ENCODE data around the gene SUN3. TPM values are rescaled to one million over a fixed set of nuclear protein-coding genes. Genes with fewer than 3 reads are reported as not detected.

The SUN3 gene
- total and polyA plus RNA-seq, 9 of the 15 experiments (the other 6 are each of a cell fraction or from before 2014, with no cell fraction given): 0.04 to 0.06 TPM; not detected in 7

DNA sequence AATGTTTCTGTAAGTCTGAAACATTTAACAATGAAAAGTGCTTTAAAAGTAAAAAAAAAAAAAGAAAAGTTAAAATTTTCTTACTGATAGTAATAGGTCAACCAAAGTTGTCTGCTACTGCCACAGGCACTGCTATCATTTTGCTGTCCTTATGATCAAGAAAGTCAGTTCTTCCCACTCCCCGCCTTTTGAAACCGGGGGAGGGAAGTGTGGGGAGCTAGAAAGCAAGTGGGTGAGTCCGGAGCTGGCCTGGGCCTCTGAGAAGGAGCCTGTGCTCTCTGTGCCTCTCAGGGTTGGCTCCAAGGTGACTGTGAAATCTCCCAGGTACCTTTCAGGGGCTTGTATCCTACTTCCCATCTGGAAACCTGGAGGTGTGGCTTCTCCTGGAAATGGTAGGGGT lies 13.7 kb upstream of the SUN3 start:
- in situ Hi-C loops (cut with MboI) (no loop called here), intact Hi-C loops (cut with micrococcal nuclease) (no loop called here)
- ATAC-seq (no peak), DNase-seq (ENCODE audit: extremely low read depth in 1 of 4, low spot score in 3 of 4) (no peak), FAIRE-seq (no peak)
- POLR2A ChIA-PET: no interaction called here
- no peaks in the 10 kb centered on the region; a peak in 1 of 5 replicates for H3K4me1 ChIP-seq (replicated peaks in 1 of 2; ENCODE audit: control insufficient read depth in 2 of 2, insufficient read depth in 2 of 2, low read length in 2 of 2)
- no peaks in the 10 kb centered on the region for H3K9me1 ChIP-seq (ENCODE audit: control insufficient read depth, insufficient read depth, low read length)
- BruUV-seq (replicated peaks): no TSS peak
- H3K27ac ChIP-seq (ENCODE audit: extremely low read depth, low read depth, low read length): no peak overlapping the region
- H4K20me1 ChIP-seq (replicated peaks; ENCODE audit: control insufficient read depth, insufficient read depth, low read length): no peaks in the 10 kb centered on the region
- TF ChIP-seq TSHZ1 (CRISPR knock-in tag; IDR thresholded peaks at IDR 0.05) (no peak), WHSC1 (IDR thresholded peaks at IDR 0.05; ENCODE audit: low read length) (no peak)
- WGBS (ENCODE audit: insufficient coverage, low coverage, missing lambda C conversion rate): 0% methylated on average over 3 of the region's 3 CpGs
- H3K36me3 ChIP-seq (ENCODE audit: control insufficient read depth, insufficient read depth, low read length): no peaks in the 10 kb centered on the region
- H3K9ac ChIP-seq (ENCODE audit: insufficient read depth in 1 of 2, low read depth in 2 of 2, low read length in 2 of 2): no peak overlapping the region
- H3K9me3 ChIP-seq (replicated peaks; ENCODE audit: control insufficient read depth, insufficient read depth, low read depth, low read length): no peaks in the 10 kb centered on the region
- H3K4me2 ChIP-seq (ENCODE audit: insufficient read depth, low read length): no peak overlapping the region
- H2AFZ ChIP-seq (ENCODE audit: low read depth, low read length): no peak overlapping the region
- H3K79me2 ChIP-seq (ENCODE audit: control insufficient read depth, insufficient read depth, low read length): no peaks in the 10 kb centered on the region
- H3K27me3 ChIP-seq (ENCODE audit: control insufficient read depth in 2 of 2, insufficient read depth in 2 of 2, low read length in 2 of 2): peaks cover 20 to 50% of the 10 kb centered on the region in 2 experiments; a peak in 4 of 5 replicates
- CTCF ChIA-PET (ENCODE audit: low intra/inter-chr PET ratio): no interaction called here
- H3K4me3 ChIP-seq: no peak overlapping the region

GRCh38 chr7:48042216-48042615 lies 13.3 kb upstream of the SUN3 start:
- no peak overlapping the region for H3K9ac ChIP-seq (ENCODE audit: insufficient read depth in 1 of 2, low read depth in 2 of 2, low read length in 2 of 2)

More at GRCh38 chr7:48042216-48042615, 13.3 kb upstream of the SUN3 start:
- Histone ChIP-seq H3K4me1 (replicated peaks in 1 of 2; ENCODE audit: control insufficient read depth in 2 of 2, insufficient read depth in 2 of 2, low read length in 2 of 2) (no peaks in the 10 kb centered on the region; a peak in 1 of 5 replicates), H3K36me3 (ENCODE audit: control insufficient read depth, insufficient read depth, low read length) (no peaks in the 10 kb centered on the region), H4K20me1 (replicated peaks; ENCODE audit: control insufficient read depth, insufficient read depth, low read length) (no peaks in the 10 kb centered on the region), H3K9me1 (ENCODE audit: control insufficient read depth, insufficient read depth, low read length) (no peaks in the 10 kb centered on the region), H3K4me2 (ENCODE audit: insufficient read depth, low read length) (no peak overlapping the region), H3K9me3 (replicated peaks; ENCODE audit: control insufficient read depth, insufficient read depth, low read depth, low read length) (no peaks in the 10 kb centered on the region), H3K4me3 (no peak overlapping the region), H3K27me3 (ENCODE audit: control insufficient read depth in 2 of 2, insufficient read depth in 2 of 2, low read length in 2 of 2) (peaks cover 19 to 50% of the 10 kb centered on the region in 2 experiments; a peak in 4 of 5 replicates), H3K27ac (ENCODE audit: extremely low read depth, low read depth, low read length) (no peak overlapping the region), H3K79me2 (ENCODE audit: control insufficient read depth, insufficient read depth, low read length) (no peaks in the 10 kb centered on the region), H2AFZ (ENCODE audit: low read depth, low read length) (no peak overlapping the region)
- FAIRE-seq (no peak), ATAC-seq (no peak), DNase-seq (ENCODE audit: extremely low read depth in 1 of 4, low spot score in 3 of 4) (no peak)
- 0% methylated on average over 3 of the region's 3 CpGs for WGBS (ENCODE audit: insufficient coverage, low coverage, missing lambda C conversion rate)
- BruUV-seq (replicated peaks): no TSS peak
- in situ Hi-C loops (cut with MboI) (no loop called here), intact Hi-C loops (cut with micrococcal nuclease) (no loop called here)
- ChIA-PET POLR2A (no interaction called here), CTCF (ENCODE audit: low intra/inter-chr PET ratio) (no interaction called here)
- TF ChIP-seq NCOA2 (IDR thresholded peaks at IDR 0.05; ENCODE audit: partially characterized antibody in 2 of 2): no peak
- no peak for TF ChIP-seq SAP30 (IDR thresholded peaks at IDR 0.05; ENCODE audit: borderline replicate concordance, insufficient read depth, low read depth, low read length, poor library complexity, severe bottlenecking)
